ENCODE measurements around the gene CTNNBL1. TPM values are rescaled to one million over a fixed set of nuclear protein-coding genes. Genes with fewer than 3 reads are reported as not detected.

The CTNNBL1 gene
- total RNA-seq, 6 experiments from 2014 or later, result 16.3 to 41.8 (median 28.8) TPM

- WGBS (ENCODE audit: insufficient coverage, low coverage, low lambda C conversion rate, missing lambda C conversion rate), result 100% methylated on average over 4 of the region's 4 CpGs
- intact Hi-C loops (cut with DNase I), result no loop called here
- H3K4me3 ChIP-seq, result no peak overlapping the region
- no peaks in the 10 kb centered on the region for H3K27me3 ChIP-seq
- DNase-seq (no peak), ATAC-seq (no peak)
- H3K4me1 ChIP-seq, result peaks cover 0 to 17% (median 7%) of the 10 kb centered on the region in 4 donors
- H3K27ac ChIP-seq, result no peak overlapping the region
- H3K9me3 ChIP-seq, result no peaks in the 10 kb centered on the region
- peaks cover 0 to 5% (median 1%) of the 10 kb centered on the region in 4 donors for H3K36me3 ChIP-seq
- TF ChIP-seq POLR2A (IDR thresholded peaks at IDR 0.05) (no peak), CTCF (IDR thresholded peaks at IDR 0.05) (no peak)
These were observed 69.1 kb downstream of the CTNNBL1 start for GRCh38 chr20:37762716-37763485.

- Histone ChIP-seq H3K4me1 (peaks cover 0 to 11% (median 4%) of the 10 kb centered on the region in 4 donors), H3K27ac (no peak overlapping the region), H3K36me3 (peaks cover 0 to 5% (median 0%) of the 10 kb centered on the region in 4 donors), H3K27me3 (no peaks in the 10 kb centered on the region), H3K4me3 (no peak overlapping the region), H3K9me3 (no peaks in the 10 kb centered on the region)
- DNase-seq (no peak), ATAC-seq (no peak)
- WGBS (ENCODE audit: insufficient coverage, low coverage, low lambda C conversion rate, missing lambda C conversion rate), result 92% methylated on average over 4 of the region's 4 CpGs
- no peak for TF ChIP-seq POLR2A (IDR thresholded peaks at IDR 0.05)
- TF ChIP-seq CTCF (IDR thresholded peaks at IDR 0.05), result no peak
- intact Hi-C loops (cut with DNase I), result no loop called here
These were observed 70.6 kb downstream of the CTNNBL1 start for GRCh38 chr20:37764333-37764935.

- no peak for DNase-seq
These were observed 77.1 kb downstream of the CTNNBL1 start for GRCh38 chr20:37770908-37771307.

GRCh38 chr20:37773291-37773826, 79.5 kb downstream of the CTNNBL1 start:
- H3K4me3 ChIP-seq, result no peak overlapping the region
- TF ChIP-seq CTCF (IDR thresholded peaks at IDR 0.05), result no peak
- TF ChIP-seq POLR2A (IDR thresholded peaks at IDR 0.05), result no peak
- ATAC-seq, result peak in 2 of 4 donors; percentile 10 to 33
- WGBS (ENCODE audit: insufficient coverage, low coverage, low lambda C conversion rate, missing lambda C conversion rate), result 89% methylated on average over 1 of the region's 1 CpG
- no peak overlapping the region for H3K27ac ChIP-seq
- intact Hi-C loops (cut with DNase I), result no loop called here
- H3K9me3 ChIP-seq, result no peaks in the 10 kb centered on the region
- H3K36me3 ChIP-seq, result peaks cover 0 to 9% (median 0%) of the 10 kb centered on the region in 4 donors
- H3K4me1 ChIP-seq, result peaks cover 0 to 13% (median 3%) of the 10 kb centered on the region in 4 donors
- H3K27me3 ChIP-seq, result no peaks in the 10 kb centered on the region
- DNase-seq, result no peak

More at GRCh38 chr20:37770908-37771307, 77.1 kb downstream of the CTNNBL1 start:
- ATAC-seq, result no peak
- intact Hi-C loops (cut with DNase I), result no loop called here
- peaks cover 0 to 13% (median 3%) of the 10 kb centered on the region in 4 donors for H3K4me1 ChIP-seq
- H3K9me3 ChIP-seq, result no peaks in the 10 kb centered on the region
- no peak overlapping the region for H3K27ac ChIP-seq
- TF ChIP-seq CTCF (IDR thresholded peaks at IDR 0.05), result no peak
- TF ChIP-seq POLR2A (IDR thresholded peaks at IDR 0.05), result no peak
- H3K4me3 ChIP-seq, result no peak overlapping the region
- H3K27me3 ChIP-seq, result no peaks in the 10 kb centered on the region
- no peaks in the 10 kb centered on the region for H3K36me3 ChIP-seq
- 89% methylated on average over 5 of the region's 5 CpGs for WGBS (ENCODE audit: insufficient coverage, low coverage, low lambda C conversion rate, missing lambda C conversion rate)
